ENCODE results near the gene PHC2.
"Not testable (repeated sequence)": the region's sequence is repeated elsewhere in the genome, so short reads cannot be mapped to it uniquely, and the experiment has no call there.

The PHC2 gene

DNA sequence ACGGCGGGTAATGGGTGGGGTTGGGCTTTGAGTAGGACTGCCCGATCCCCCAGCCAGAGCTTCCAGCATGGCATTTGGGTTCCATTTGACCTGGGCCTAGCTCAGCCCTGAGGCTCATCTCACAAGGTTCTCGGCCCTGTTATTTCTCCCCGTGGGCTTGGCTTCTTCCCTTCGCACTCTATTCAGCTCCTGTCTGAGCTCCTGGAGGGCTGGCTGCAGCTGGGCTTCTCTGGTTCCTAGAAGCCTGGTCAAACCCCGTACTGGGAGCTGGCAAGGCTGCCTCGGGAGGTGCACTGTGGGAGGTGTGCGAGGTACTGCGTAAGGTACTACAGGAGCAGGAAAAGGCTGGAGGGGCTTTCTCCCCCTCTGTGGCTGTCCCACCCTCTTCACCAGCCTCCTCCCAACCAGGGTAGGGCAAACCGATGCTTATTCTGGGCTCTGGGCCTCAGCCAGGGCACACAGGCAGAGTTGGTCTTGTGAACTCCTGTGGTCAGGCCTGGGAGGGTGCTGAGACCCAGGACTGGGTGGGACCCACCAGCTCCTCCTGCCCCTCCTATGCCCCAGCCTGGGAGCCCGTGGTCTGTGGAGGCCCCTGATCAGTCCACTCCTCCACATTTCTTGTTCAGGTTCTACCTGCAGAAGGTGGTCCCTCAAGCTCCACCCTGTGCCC is 110.8 kb downstream of the PHC2 start:
- in situ Hi-C loops (cut with HindIII; ENCODE audit: low sequenced_read_pairs), result no loop called here

DNA sequence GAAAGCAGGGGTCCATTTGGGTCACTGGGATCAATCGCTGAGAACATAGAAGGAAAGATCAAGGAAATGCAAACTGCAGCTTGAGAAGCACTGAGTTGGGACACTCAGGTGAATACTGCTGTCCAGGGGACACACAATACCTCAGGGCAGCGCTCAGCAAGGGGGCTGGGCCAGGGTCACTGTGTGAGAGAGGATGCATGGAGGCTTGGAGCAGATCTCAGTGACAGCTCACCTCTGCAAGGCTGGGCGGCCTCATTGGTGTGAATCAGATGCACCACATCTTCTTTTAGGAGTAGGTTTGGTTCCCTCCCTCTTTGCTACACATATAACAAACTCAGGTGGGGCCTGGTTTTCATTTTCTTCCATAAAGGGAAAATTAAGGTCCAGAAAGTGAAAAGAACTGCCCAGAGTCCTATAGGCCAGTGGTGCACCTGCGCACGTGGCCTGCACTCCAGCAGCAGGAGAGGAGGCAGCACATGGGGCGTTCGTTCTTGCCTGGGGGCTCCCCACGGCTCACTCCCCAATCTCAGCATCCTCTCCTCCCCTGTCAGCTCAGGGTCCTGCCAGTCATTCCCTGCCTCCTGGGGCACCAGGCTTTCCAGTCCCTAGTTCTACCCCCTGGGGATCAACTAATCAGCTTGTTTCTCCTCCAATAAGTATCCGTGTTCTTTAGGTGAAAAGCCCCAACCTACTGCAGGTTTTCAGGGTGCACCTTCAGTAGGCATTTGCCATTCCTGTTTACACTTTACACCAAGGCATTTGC is 111.5 kb downstream of the PHC2 start:
- in situ Hi-C loops (cut with HindIII; ENCODE audit: low sequenced_read_pairs), result no loop called here

DNA sequence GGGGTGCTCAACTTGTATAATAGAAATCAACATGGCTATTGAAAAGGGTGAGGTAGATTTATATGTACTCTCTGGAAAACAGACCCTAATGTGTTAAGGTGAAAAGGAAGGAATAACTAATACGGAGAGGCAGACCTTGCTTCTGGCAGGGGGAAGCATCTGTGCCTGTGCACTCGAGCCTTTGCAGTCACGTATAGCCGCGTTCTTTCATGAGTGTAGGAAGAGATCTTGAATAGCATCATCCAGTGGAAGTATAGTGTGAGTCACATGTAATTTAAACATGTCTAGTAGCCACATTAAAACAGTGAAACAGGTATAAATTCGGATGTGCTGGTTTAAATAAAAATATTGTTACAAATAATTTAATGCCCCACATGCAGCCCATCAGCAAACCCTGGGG is 112.9 kb downstream of the PHC2 start:
- in situ Hi-C loops (cut with HindIII; ENCODE audit: low sequenced_read_pairs), result no loop called here

DNA sequence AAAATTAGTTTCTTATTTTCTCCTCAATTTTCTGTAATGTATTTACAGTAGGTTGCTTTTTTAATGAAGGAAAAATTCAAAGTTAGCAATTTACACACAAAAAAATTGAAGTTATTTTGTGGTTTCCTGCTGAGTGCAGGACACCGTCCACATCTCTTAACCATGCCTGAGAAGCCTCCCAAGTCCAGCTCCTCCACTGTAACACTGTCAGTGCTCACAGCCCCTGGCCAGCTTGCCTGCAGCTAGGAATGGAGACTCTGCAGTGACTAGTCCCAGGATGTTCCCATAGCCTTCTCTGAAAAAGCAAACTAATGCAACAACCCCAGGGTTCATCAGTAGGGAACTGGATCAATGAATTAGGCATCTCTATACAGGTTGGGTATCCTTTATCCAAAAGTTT is 113.5 kb downstream of the PHC2 start:
- in situ Hi-C loops (cut with HindIII; ENCODE audit: low sequenced_read_pairs), result no loop called here

DNA sequence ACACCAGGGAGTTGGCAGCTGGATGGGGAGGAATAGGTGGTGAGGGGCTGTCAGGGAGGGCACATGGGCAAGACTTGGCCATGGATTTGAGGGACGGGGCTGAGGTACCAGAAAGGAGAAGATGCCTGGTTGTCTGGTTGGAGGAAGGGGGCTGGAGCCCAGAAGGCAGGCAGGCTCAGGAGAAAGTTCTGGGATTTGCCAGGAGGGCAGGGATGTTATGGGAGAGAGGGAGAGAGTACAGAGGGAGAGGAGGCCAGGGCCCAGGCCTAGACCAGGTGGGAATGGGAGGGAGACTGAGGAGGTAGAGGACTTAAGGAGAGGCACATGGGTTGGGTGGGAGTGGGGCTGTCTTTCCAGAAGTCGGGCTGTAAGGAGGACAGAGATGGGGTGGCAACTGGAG is 114.3 kb downstream of the PHC2 start:
- in situ Hi-C loops (cut with HindIII; ENCODE audit: low sequenced_read_pairs), result no loop called here

DNA sequence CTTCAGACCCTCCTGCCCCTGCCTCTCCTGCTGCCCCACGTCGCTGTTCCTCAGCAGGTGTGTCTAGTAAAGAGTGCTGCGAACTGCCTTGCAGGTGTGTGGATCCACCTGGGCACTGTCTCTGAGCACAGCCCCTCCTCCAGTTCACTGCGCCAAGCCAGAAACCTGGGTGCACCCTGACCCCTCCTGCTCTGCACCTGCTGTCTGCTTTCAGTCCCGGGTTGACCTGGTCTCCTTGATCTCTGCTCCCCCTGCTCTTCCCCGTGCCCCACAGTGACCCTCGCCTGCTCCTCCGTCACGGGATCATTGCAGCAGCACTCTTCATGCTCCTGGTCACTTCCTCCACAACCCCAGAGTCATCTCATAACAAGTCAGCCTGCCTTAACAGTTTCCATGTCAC is 116.5 kb downstream of the PHC2 start:
- in situ Hi-C loops (cut with HindIII; ENCODE audit: low sequenced_read_pairs), result no loop called here

DNA sequence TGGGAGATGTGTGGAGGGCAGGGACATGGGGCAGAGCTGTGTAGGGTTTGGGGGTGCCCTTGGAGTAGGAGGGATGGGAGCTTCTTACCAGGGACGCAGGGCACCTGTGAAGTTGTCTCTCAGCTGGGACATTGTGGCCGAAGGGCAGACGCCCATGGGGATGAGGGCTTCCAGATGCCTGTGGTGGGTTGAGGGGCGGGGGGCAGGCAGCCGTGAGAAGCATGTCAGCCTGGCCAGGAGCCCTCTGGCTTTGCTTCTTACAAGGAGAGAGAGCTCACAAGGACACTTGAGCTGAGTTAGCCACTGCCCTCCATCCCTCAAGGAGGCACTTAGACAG is 118.5 kb downstream of the PHC2 start:
- in situ Hi-C loops (cut with HindIII; ENCODE audit: low sequenced_read_pairs), result no loop called here

DNA sequence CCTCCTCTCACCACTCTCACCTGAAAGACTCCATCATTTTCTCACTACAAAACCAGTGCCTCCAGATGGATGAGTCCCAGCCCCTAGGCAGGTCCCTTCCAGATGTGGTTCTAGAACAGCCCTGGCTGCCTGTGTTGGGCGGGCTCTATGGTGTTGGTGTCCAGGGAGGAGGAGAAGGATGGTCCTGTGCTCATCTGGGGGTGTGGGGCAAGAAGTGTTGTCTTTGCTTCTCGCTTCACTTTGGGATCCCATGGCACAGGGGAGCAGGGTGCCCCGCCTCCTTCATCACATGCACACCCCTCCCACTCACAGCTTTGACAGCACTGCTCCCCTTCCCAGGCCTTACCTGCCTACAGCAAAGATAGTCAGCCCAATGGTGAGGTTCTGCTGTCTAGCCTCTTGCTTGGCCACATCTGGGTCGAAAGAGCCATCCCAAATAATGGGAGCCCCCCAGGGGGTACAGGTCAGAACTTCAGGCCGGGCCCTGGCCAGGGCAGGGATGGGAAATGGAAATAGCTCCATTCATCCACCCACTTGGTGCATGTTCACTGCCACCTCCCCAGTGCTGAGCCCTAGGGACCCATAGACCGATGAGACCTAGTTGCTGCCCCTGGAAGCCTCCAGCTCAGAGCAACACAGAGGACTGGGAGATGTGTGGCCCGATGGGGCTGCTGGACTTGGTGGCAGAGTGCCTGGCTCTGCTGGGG is 119.0 kb downstream of the PHC2 start:
- in situ Hi-C loops (cut with HindIII; ENCODE audit: low sequenced_read_pairs), result no loop called here

DNA sequence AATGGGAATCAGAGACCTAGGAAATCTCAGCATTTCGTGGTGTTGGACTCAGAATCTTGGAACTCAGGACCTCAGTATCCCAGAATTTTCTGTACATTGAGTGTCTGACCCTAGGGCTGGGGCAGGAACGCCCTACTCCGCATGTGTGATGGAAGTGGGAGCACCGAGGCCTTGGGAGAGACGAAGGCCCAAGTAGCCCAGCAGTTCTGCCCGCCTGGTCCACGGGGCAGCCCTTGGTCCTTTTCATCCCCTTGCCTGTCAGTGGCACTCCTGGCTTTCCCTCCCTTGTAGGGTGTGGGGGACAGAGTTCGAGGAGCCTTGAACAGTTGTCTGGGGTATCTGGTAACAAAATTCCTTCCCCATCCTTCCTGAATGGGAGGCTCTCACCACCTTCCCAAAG is 120.2 kb downstream of the PHC2 start:
- in situ Hi-C loops (cut with HindIII; ENCODE audit: low sequenced_read_pairs), result no loop called here

DNA sequence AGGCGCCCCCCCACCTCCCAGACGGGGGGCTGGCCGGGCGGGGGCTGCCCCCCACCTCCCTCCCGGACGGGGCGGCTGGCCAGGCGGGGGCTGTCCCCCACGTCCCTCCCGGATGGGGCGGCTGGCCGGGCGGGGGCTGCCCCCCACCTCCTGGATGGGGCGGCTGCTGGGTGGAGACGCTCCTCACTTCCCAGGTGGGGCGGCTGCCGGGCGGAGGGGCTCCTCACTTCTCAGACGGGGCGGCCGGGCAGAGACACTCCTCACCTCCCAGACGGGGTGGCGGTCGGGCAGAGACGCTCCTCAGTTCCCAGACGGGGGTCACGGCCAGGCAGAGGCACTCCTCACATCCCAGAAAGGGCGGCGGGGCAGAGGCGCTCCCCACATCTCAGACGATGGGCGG is 121.5 kb downstream of the PHC2 start:
- in situ Hi-C loops (cut with HindIII; ENCODE audit: low sequenced_read_pairs), result not testable (repeated sequence)

DNA sequence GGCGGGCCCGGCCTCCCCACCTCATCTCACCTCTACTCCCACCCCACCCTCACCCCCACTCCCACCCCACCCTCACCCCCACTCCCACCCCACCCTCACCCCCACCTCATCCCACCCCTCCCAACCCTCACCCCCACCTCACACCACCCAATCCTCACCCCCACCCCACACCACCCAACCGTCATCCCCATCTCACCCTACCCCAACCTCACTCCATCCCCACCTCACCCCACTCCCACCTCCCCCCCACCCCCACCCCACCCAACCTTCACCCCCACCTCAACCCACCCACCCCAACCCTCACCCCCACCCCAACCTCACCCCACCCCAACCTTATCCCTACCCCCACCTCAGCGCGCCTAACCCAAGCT is 123.4 kb downstream of the PHC2 start:
- in situ Hi-C loops (cut with HindIII; ENCODE audit: low sequenced_read_pairs), result no loop called here

DNA sequence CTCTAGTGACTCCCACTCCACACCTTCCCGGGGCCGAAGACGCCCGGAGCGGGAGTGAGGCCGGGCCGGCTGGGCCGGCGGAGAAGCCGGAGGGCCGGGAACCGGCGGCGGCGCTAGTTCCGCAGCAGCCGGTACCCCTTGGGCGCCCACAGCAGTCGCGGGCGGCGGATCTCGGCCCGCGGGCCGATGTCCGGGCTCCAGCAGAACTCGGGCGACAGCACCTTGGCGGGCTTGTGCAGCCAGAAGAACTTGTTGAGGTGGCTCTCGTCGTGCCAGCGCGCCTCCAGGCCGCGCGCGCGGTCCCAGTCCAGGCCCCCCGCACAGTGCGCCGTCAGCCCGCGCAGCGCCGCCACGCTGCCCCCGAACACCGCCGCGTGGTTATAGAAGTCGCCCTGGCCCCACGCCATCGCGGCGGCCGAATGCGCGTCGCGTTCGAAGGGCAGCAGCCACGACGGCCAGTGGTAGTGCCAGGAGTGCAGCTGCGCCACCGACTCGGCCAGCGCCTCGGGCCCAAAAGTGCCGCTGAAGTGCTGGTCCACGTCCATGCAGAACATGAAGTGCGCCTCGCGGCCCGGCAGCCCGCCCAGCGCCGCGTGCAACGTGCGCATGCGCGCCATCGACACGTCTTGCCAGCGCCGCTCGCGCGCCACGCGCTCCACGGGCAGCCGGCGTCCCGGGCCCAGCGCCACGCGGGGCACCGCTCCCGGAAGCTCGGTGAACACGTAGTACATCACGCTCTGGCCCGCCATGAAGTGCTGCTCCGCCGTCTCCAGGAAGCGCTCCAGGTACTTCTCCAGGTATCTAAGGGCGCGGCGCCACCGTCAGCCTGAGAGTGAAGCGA is 124.0 kb downstream of the PHC2 start:
- in situ Hi-C loops (cut with HindIII; ENCODE audit: low sequenced_read_pairs), result no loop called here

DNA sequence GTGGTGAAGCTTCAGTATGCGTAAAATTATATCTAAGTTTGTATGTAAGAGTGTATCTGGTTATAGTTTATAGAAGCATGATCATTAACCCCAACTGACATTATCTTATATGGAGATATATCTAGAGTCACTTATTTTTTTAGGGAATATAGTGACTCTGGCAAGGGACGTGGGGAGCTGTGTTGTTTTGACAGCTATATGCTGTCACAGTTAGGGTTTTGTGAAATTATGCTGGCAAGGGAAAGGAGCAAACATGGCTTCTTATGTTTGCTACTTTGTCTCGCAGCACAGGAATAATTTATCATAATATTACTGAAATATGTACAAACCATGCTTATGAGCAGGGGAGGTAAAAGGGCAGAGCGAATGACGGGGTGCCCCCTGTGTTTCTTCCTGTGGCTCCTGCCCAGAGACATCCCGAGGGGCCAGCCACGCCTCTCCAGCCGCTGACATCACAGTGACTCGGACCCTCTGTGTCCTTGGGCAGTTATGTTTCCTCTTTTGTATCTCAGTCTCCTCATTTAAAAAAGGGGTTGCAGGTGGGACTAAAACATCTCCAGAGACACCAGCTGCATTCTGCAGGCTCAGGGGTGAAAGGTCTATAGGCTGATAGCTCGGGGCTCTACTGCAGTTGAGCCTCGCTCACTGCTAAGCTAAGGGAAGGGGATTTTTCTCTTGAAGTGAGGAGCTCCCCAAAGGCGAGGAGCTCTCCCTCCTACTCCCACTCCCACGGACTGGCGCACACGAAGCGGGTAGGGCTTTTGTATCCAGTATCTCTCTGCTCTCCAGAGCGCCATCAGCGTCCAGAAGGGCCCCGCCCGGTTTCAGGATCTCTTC is 124.9 kb downstream of the PHC2 start:
- in situ Hi-C loops (cut with HindIII; ENCODE audit: low sequenced_read_pairs), result no loop called here

DNA sequence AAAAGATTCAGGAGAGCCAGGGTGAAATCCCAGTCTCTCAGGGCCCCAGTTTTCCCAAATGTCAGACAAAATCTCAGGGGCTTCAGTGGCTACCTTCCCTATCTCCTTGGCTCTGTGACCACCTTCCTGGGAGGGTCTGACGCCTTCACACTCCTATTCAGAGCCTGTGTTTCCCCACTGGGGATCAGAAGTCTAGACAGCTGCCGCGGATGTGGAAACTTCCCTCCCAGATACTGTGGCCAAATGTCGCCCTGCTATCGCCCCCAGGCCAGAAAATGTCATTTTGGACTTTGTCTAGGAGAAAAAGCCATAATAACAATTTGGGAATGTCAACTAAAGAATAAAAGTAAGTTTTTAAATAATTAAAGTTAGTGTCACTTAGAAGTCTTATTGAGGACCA is 125.9 kb downstream of the PHC2 start:
- in situ Hi-C loops (cut with HindIII; ENCODE audit: low sequenced_read_pairs), result no loop called here

DNA sequence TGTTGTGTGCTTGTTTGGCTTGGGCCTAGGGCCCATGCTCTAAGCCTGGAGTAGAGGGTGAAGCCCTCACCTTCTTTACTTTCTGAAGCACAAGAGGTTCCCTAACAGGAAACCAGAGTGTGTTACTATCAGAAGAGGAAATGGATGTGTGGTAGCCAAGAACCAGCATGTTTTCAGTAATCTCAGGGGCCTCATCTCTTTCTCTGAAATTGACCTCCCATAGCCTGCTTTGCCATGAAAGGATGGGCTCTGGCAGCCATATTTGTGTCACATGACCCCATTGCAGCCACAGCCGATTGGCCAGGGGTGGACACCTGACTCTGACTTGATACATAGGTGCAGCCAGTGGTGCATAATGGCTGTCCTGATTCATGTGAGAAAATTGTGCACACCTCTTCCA is 128.6 kb downstream of the PHC2 start:
- in situ Hi-C loops (cut with HindIII; ENCODE audit: low sequenced_read_pairs), result no loop called here

DNA sequence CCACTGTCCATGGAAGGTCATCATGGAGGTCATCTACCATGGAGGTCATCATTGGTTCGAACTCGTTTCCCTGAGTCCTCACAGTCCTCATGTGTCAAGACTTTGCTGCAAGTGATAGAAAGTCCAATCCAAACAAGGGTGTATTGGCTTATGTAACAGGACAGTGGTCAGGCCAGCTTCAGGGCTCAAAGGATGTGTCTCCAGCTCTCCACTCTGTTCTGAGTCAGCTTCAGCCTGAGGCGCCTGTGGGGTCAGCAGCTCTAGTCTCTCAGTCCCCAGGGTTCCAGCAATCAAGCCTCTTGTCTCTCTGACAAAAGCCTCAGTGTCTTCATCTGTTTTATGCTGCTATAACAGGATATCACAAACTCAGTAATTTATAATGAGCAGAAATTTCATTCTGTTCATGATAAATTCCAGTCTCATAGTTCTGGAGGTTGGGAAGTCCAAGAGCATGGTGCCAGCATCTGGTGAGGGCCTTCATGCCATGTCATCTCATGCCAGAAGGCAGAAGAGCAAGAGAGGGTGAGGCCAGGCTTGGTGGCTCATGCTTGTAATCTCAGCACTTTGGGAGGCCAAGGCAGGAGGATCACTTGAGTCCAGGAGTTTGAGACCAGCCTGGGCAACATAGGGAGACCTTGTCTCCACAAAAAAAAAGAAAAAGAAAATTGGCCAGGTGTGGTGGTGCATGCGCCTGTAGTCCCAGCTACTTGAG is 129.5 kb downstream of the PHC2 start:
- in situ Hi-C loops (cut with HindIII; ENCODE audit: low sequenced_read_pairs), result no loop called here

DNA sequence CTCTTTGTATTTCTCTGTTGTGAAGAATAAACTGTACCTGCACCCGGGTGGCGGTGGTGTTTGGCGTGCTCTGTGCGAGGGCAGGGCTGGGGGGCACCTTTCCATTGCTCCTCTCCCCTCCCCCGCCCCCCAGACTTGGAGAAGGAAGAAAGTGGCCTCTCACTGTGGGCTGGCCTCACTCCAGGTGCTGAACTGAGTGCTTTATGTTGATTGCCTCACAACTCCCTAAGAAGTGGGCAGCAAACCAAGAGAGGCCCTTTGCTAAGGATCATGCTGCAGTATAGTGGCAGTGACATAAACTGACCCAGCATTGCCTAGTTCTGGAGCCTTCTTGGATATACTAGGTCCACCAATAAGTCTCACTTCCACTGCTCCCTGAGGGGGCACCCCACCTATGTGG is 130.2 kb downstream of the PHC2 start:
- in situ Hi-C loops (cut with HindIII; ENCODE audit: low sequenced_read_pairs), result no loop called here

DNA sequence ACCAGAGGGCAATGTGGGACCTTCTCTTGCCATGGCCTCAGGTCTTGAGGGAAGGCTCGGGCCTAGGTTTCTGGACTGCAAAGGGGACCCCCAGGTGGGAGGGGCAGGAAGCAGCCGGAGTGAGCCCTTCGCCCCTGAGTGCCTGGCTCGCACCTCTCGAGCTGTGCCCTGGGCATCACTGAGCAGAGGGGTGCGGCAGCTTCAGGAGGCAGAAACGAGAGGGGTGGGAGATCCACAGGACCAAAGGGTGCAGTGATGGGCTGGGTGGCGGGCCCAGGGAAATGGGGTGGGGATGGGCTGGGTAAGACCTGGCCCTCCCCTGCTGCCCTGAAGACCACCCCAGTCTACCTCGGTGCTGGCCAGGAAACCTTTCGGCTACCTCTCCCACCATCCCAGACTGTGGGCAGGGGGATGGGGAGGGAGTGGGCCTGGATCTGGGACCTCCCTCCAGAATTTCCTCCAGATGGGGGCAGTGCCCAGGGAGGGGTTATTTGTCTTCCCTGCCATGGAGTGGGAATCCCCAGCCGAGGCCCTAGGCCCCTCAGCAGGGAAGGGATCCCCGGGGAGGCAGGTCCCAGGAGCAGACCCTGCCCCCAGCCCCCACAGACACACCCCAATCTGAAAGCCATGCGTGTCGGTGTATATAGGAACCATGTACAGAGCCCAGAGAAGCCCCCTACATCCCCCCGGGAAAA is 131.3 kb downstream of the PHC2 start:
- in situ Hi-C loops (cut with HindIII; ENCODE audit: low sequenced_read_pairs), result no loop called here

DNA sequence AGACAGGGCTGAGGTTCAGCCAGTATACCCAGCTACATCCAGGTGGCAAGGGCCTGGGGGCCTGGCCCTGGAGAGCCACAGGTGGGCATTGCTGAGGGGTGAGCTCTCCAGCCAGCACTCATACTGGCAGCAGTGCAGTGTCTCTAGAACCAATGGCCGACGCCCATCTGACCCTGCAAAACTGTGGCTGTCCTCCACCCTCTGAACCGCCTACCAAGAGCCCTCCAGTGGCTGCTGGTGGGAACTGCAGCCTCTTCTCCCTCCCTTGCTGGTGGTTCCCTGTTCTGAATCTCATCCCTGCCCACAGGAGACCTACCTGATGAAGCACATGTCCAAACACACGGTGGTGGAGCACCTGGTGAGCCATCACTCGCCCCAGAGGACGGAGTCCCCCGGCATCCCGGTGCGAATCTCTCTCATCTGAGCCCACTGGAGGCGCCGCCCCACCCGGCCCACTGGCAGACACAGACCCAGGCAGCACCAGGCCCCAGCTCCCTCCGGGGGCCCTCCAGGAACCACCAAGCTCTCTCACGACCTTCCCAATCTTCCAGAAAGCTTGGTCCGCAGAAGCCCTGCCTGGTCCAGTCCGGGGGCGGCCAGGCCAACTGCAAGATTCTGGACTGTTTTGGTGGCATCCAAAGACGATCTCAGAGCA is 132.1 kb downstream of the PHC2 start:
- in situ Hi-C loops (cut with HindIII; ENCODE audit: low sequenced_read_pairs), result no loop called here
